Kidney (tissue), 14 donors: ENCODE data around the gene GMDS. TPM values are rescaled to one million over a fixed set of nuclear protein-coding genes. Genes with fewer than 3 reads are reported as not detected.
A peak's percentile ranks its signal among the peaks of the same experiment; 100 is the strongest.

Experiments used
- DNase-seq, 5 donors: peaks; one replicate each; pipeline ENCODE4 v3.0.0-alpha.2; 2013 to 2020
- FAIRE-seq: peaks from 2 replicates; lab custom pipeline; 2012; peaks lifted over from hg19 to GRCh38; lab: Jason Lieb, UNC
- H3K27ac ChIP-seq, 2 donors: one replicate each; pipeline ENCODE4 v1.7.0; 2013; ENCODE audit warnings: low read depth in 2 of 2, low read length in 2 of 2, inconsistent platforms in 1 of 2
- H3K27me3 ChIP-seq: one replicate; pipeline ENCODE4 v1.7.1; 2013; ENCODE audit warnings: low read length, inconsistent platforms; ENCODE audit not compliant: control insufficient read depth, insufficient read depth
- H3K36me3 ChIP-seq, 3 donors: one replicate each; pipeline versions ENCODE4 v1.7.0 to v1.7.1; 2013; ENCODE audit warnings: low read length in 3 of 3, control low read depth in 1 of 3, inconsistent platforms in 1 of 3; ENCODE audit not compliant: insufficient read depth in 3 of 3, control insufficient read depth in 2 of 3
- H3K4me1 ChIP-seq, 3 donors: one replicate each; pipeline versions ENCODE4 v1.7.0 to v1.7.1; 2013; ENCODE audit warnings: low read length in 3 of 3, inconsistent platforms in 1 of 3, low read depth in 1 of 3; ENCODE audit not compliant: control insufficient read depth in 2 of 3, insufficient read depth in 2 of 3
- H3K4me3 ChIP-seq, 3 donors: one replicate each; pipeline versions ENCODE4 v1.7.0 to v1.8.1; 2013; ENCODE audit warnings: low read length in 3 of 3, control low read depth in 1 of 3, inconsistent platforms in 1 of 3
- H3K9ac ChIP-seq, 3 donors: one replicate each; pipeline versions ENCODE4 v1.7.0 to v1.7.1; 2013; ENCODE audit warnings: low read length in 3 of 3, control low read depth in 1 of 3, inconsistent platforms in 1 of 3
- H3K9me3 ChIP-seq, 3 donors: one replicate each; pipeline versions ENCODE4 v1.7.0 to v1.7.1; 2013; ENCODE audit warnings: low read length in 3 of 3, control low read depth in 1 of 3, inconsistent platforms in 1 of 3; ENCODE audit not compliant: control insufficient read depth in 2 of 3, insufficient read depth in 1 of 3
- CTCF ChIP-seq: IDR thresholded peaks from 3 replicates; pipeline ENCODE4 v1.5.1; 2012; ENCODE audit warnings: mild to moderate bottlenecking, moderate library complexity, borderline replicate concordance; ENCODE audit not compliant: insufficient read depth; ENCODE audit errors: extremely low read depth
- intact Hi-C: fragments of 100-400 bp; cut with DNase I; formaldehyde crosslinking; loops from one replicate; pipeline ENCODE4 v1.11.1; 2022
- polyA plus RNA-seq: library from polyadenylated mRNA; stranded (reverse); fragments of 350-450 nt; fragmentation: Illumina TruSeq; extraction: RNeasy Lipid Tissue Mini Kit (QIAGEN cat#74804); gene quantifications from one replicate; pipeline ENCODE4 v1.2.3, GENCODE V29; 2014; ENCODE audit warnings: low read depth, low replicate concordance; ENCODE audit not compliant: insufficient read depth
- total RNA-seq: library from RNA; stranded (reverse); fragmentation: NEBNext Ultra II Directional; extraction: Animal tissue kit (Norgen Biotek cat#: 25700); gene quantifications from one replicate; pipeline ENCODE4 v1.2.1, GENCODE V29; 2021
- donor health status: control.
- donor health status: control.
- donor health status: control.
- donor health status: control.
- donor health status: control.
- donor health status: DM: yes; HTN: yes; CAD: no.
- donor health status: Normal renal cell carcinoma (clear cell type).

Gene GMDS
- total and polyA plus RNA-seq, 2 donors from 2014 or later, result 49.6 to 63.7 TPM

GRCh38 chr6:1712451-1712850, 533.0 kb downstream of the GMDS start:
- intact Hi-C loops, result no loop called here
- DNase-seq (no peak), FAIRE-seq (no peak)
- Histone ChIP-seq H3K9ac (no peak overlapping the region), H3K27ac (no peak overlapping the region), H3K27me3 (no peaks in the 10 kb centered on the region), H3K4me3 (no peak overlapping the region), H3K36me3 (no peaks in the 10 kb centered on the region), H3K9me3 (no peaks in the 10 kb centered on the region), H3K4me1 (peaks cover 0 to 12% (median 10%) of the 10 kb centered on the region in 3 donors)
- no peak for TF ChIP-seq CTCF

- TF ChIP-seq CTCF, result no peak
- Histone ChIP-seq H3K36me3 (no peaks in the 10 kb centered on the region), H3K9me3 (no peaks in the 10 kb centered on the region), H3K4me3 (no peak overlapping the region), H3K27ac (no peak overlapping the region), H3K9ac (no peak overlapping the region), H3K4me1 (peaks cover 0 to 12% (median 10%) of the 10 kb centered on the region in 3 donors), H3K27me3 (no peaks in the 10 kb centered on the region)
- DNase-seq (no peak), FAIRE-seq (no peak)
- intact Hi-C loops, result no loop called here
Measured at GRCh38 chr6:1711136-1711535, 534.3 kb downstream of the GMDS start.

- FAIRE-seq (no peak), DNase-seq (no peak)
- peaks cover 0 to 12% (median 10%) of the 10 kb centered on the region in 3 donors for H3K4me1 ChIP-seq
- no peak overlapping the region for H3K4me3 ChIP-seq
- H3K36me3 ChIP-seq, result no peaks in the 10 kb centered on the region
- no peaks in the 10 kb centered on the region for H3K27me3 ChIP-seq
- H3K27ac ChIP-seq, result no peak overlapping the region
- no peak overlapping the region for H3K9ac ChIP-seq
- TF ChIP-seq CTCF, result no peak
- intact Hi-C loops, result no loop called here
- no peaks in the 10 kb centered on the region for H3K9me3 ChIP-seq
Measured at GRCh38 chr6:1709234-1709641, 536.2 kb downstream of the GMDS start.

GRCh38 chr6:1708820-1709219, 536.6 kb downstream of the GMDS start:
- Histone ChIP-seq H3K36me3 (no peaks in the 10 kb centered on the region), H3K27ac (peak overlapping the region in 1 of 2 donors; percentile 28), H3K9ac (no peak overlapping the region), H3K4me3 (no peak overlapping the region), H3K27me3 (no peaks in the 10 kb centered on the region), H3K4me1 (peaks cover 0 to 12% (median 10%) of the 10 kb centered on the region in 3 donors), H3K9me3 (no peaks in the 10 kb centered on the region)
- DNase-seq (no peak), FAIRE-seq (no peak)
- intact Hi-C loops, result no loop called here
- no peak for TF ChIP-seq CTCF
